Fibroblast of lung (primary cell): ENCODE results near the gene TAS2R9.

Source experiments
- CTCF ChIP-seq, 2 donors: IDR thresholded peaks in 1 of 2; conservative IDR thresholded peaks in 1 of 2; 1 replicate in 1 of 2; 2 replicates in 1 of 2; pipeline ENCODE4 v1.5.1; 2011 to 2012; ENCODE audit warnings: low read length in 2 of 2, control low read depth in 1 of 2, inconsistent platforms in 1 of 2, low read depth in 1 of 2, mild to moderate bottlenecking in 1 of 2
- EZH2 ChIP-seq: IDR thresholded peaks from 2 replicates; pipeline ENCODE4 v1.5.1; 2012; ENCODE audit warnings: low read length, control low read depth, mild to moderate bottlenecking; ENCODE audit errors: missing control alignments

- TF ChIP-seq CTCF (conservative IDR thresholded peaks at IDR 0.05 in 1 of 2, IDR thresholded peaks at IDR 0.05 in 1 of 2; ENCODE audit: low read depth in 1 of 2, low read length in 2 of 2) = no peak
- TF ChIP-seq EZH2 = no peak
These were observed 8.2 kb downstream of the TAS2R9 start for GRCh38 chr12:10801741-10802140.
